Left ventricle myocardium inferior (tissue), 1 donor: ENCODE results near the gene CREB3. TPM values are rescaled to one million over a fixed set of nuclear protein-coding genes. Genes with fewer than 3 reads are reported as not detected.

Experiments used
- DNase-seq: peaks from one replicate; pipeline ENCODE4 v3.0.0-alpha.2; 2020
- H3K27ac ChIP-seq: fragments of 200-600 bp; replicated peaks from 2 replicates; pipeline ENCODE4 v1.8.0; 2021
- H3K27me3 ChIP-seq: fragments of 200-600 bp; 2 replicates; pipeline ENCODE4 v1.8.0; 2021; ENCODE audit warnings: low read depth
- H3K36me3 ChIP-seq: fragments of 200-600 bp; 2 replicates; pipeline ENCODE4 v1.8.0; 2021
- H3K4me1 ChIP-seq: fragments of 200-600 bp; 2 replicates; pipeline ENCODE4 v1.8.0; 2021
- H3K4me3 ChIP-seq: fragments of 200-600 bp; 2 replicates; pipeline ENCODE4 v1.8.0; 2021; ENCODE audit warnings: mild to moderate bottlenecking, moderate library complexity
- H3K9me3 ChIP-seq: fragments of 200-600 bp; replicated peaks from 2 replicates; pipeline ENCODE4 v1.8.0; 2021
- CTCF ChIP-seq: fragments of 200-600 bp; IDR thresholded peaks from 2 replicates; pipeline ENCODE4 v1.8.0; 2021; ENCODE audit warnings: antibody characterized with exemption, mild to moderate bottlenecking, borderline replicate concordance
- intact Hi-C: fragments of 100-400 bp; cut with micrococcal nuclease; formaldehyde crosslinking; loops from one replicate; pipeline ENCODE4 v1.11.0; 2022
- total RNA-seq: library from RNA; stranded (reverse); fragmentation: NEBNext Ultra II Directional; extraction: Animal tissue kit (Norgen Biotek cat#: 25700); gene quantifications from one replicate; pipeline ENCODE4 v1.2.1, GENCODE V29; 2021
- donor health status: DM: no; HTN: yes; CAD: no; lungs with severe emphysema.

Gene CREB3
- total RNA-seq, 1 donor from 2014 or later, result 20.6 TPM

- H3K36me3 ChIP-seq, result peaks cover 53% of the 10 kb centered on the region
Observed at GRCh38 chr9:35745569-35745968, 13.1 kb downstream of the CREB3 start.

DNA sequence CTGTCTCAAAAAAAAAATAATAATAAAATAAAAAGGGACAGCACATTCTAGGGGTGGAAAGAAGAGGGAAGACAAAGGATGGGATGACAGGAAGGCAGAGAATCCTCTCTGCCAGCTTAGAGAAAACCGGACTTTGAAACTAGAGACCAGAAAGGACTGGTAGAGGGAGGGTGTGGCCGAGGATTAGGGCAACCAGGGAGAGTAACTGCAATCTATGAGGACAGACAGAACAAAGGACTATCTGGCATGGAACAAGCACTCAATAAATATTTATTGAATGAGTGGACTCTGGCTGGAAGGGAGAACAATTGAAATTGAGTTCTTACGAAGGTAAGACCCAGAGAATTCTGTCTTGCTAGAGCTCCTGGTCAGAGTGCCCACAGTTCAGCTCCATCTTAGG lies 14.1 kb downstream of the CREB3 start:
- no peaks in the 10 kb centered on the region for H3K9me3 ChIP-seq
- TF ChIP-seq CTCF, result no peak
- peaks cover 54% of the 10 kb centered on the region for H3K36me3 ChIP-seq
- peaks cover 87% of the 10 kb centered on the region for H3K4me1 ChIP-seq
- DNase-seq, result no peak
- H3K27me3 ChIP-seq, result no peaks in the 10 kb centered on the region
- H3K4me3 ChIP-seq, result peak overlapping the region; percentile 80
- H3K27ac ChIP-seq, result peak overlapping the region; percentile 95
- intact Hi-C loops, result no loop called here

More at GRCh38 chr9:35745569-35745968, 13.1 kb downstream of the CREB3 start:
- peak overlapping the region; percentile 34 for H3K27ac ChIP-seq
- no peak for DNase-seq
- H3K4me3 ChIP-seq, result peak overlapping the region; percentile 80
- TF ChIP-seq CTCF, result no peak
- no peaks in the 10 kb centered on the region for H3K9me3 ChIP-seq
- peaks cover 80% of the 10 kb centered on the region for H3K4me1 ChIP-seq
- no peaks in the 10 kb centered on the region for H3K27me3 ChIP-seq
- intact Hi-C loops, result no loop called here

GRCh38 chr9:35748242-35748857 lies 15.9 kb downstream of the CREB3 start:
- no peaks in the 10 kb centered on the region for H3K27me3 ChIP-seq
- peak overlapping the region; percentile 80 for H3K4me3 ChIP-seq
- intact Hi-C loops, result no loop called here
- TF ChIP-seq CTCF, result no peak
- no peaks in the 10 kb centered on the region for H3K9me3 ChIP-seq
- peaks cover 77% of the 10 kb centered on the region for H3K4me1 ChIP-seq
- peaks cover 53% of the 10 kb centered on the region for H3K36me3 ChIP-seq
- DNase-seq, result no peak
- H3K27ac ChIP-seq, result peak overlapping the region; percentile 95

- TF ChIP-seq CTCF, result no peak
- intact Hi-C loops, result no loop called here
- Histone ChIP-seq H3K36me3 (peaks cover 53% of the 10 kb centered on the region), H3K9me3 (no peaks in the 10 kb centered on the region), H3K4me3 (peak within 1 kb of the TSS; percentile 80), H3K27me3 (no peaks in the 10 kb centered on the region), H3K4me1 (peaks cover 70% of the 10 kb centered on the region), H3K27ac (peak within 1 kb of the TSS; percentile 95)
- peak; percentile 86 for DNase-seq
Observed at GRCh38 chr9:35748858-35749514, 16.5 kb downstream of the CREB3 start, which contains the start of the genes GBA2 and RGP1. TSS of gene GBA2 (minus strand) at chr9:35749228. CDS start at chr9:35748704, 524 bp downstream. TSS of gene RGP1 (plus strand) at chr9:35749287. CDS start at chr9:35749756, 469 bp downstream.

- Histone ChIP-seq H3K4me1 (peaks cover 63% of the 10 kb centered on the region), H3K27ac (peak overlapping the region; percentile 95), H3K9me3 (no peaks in the 10 kb centered on the region), H3K27me3 (no peaks in the 10 kb centered on the region), H3K4me3 (peak overlapping the region; percentile 80), H3K36me3 (peaks cover 53% of the 10 kb centered on the region)
- intact Hi-C loops, result no loop called here
- no peak for DNase-seq
- TF ChIP-seq CTCF, result no peak
Observed at GRCh38 chr9:35749515-35750255, 17.2 kb downstream of the CREB3 start.
